Measurements from ENCODE around the gene FYN. TPM values are rescaled to one million over a fixed set of nuclear protein-coding genes. Genes with fewer than 3 reads are reported as not detected.

The FYN gene
- total and polyA plus RNA-seq, 10 of the 15 experiments (the other 5 are each of a cell fraction or from before 2014, with no cell fraction given) = 51.4 to 247 (median 138) TPM

- in situ Hi-C loops (cut with MboI) (loop anchor here (25.0 kb wide), 1 partner anchor 1795 kb away; no protein-coding TSS in a partner anchor), intact Hi-C loops (cut with micrococcal nuclease; ENCODE audit: unreplicated experiment) (loop anchor here (2.0 kb wide), 1 partner anchor 154 kb away; no protein-coding TSS in a partner anchor)
- Histone ChIP-seq H3K4me3 (peak overlapping the region; percentile 47; the same call in 1 of the 2 replicates), H3K36me3 (ENCODE audit: control insufficient read depth in 2 of 2, insufficient read depth in 2 of 2, low read length in 1 of 2) (peaks cover 0 to 12% of the 10 kb centered on the region in 2 experiments; a peak in 2 of 4 replicates), H4K20me1 (ENCODE audit: control insufficient read depth, insufficient read depth) (no peaks in the 10 kb centered on the region), H3K9me3 (replicated peaks; ENCODE audit: control insufficient read depth, insufficient read depth, low read length) (no peaks in the 10 kb centered on the region), H2AFZ (ENCODE audit: control insufficient read depth, low read depth, low read length) (no peak overlapping the region), H3K79me2 (ENCODE audit: control insufficient read depth, insufficient read depth, low read length) (peaks cover 74% of the 10 kb centered on the region), H3K27me3 (replicated peaks in 1 of 2; ENCODE audit: control insufficient read depth in 2 of 2, insufficient read depth in 2 of 2, low read length in 1 of 2) (no peaks in the 10 kb centered on the region), H3K4me1 (ENCODE audit: control insufficient read depth, insufficient read depth, low read length) (peaks cover 81% of the 10 kb centered on the region), H3K9ac (ENCODE audit: control insufficient read depth, insufficient read depth, low read length) (peak overlapping the region; percentile 20; the same call in 1 of the 2 replicates), H3K4me2 (ENCODE audit: control insufficient read depth, insufficient read depth) (peak overlapping the region; percentile 87), H3K27ac (ENCODE audit: control insufficient read depth, insufficient read depth) (peak overlapping the region; percentile 72)
- no TSS peak for BruUV-seq (replicated peaks)
- no peak for FAIRE-seq
- POLR2A ChIA-PET = interaction anchor here (1.2 to 3.5 kb wide), 4 partner anchors 12 to 79 kb away, joined by 3 to 19 read pairs (median 4); no protein-coding TSS in a partner anchor
- RAD21 ChIA-PET (ENCODE audit: unreplicated experiment) = interaction anchor here (0.6 to 3.9 kb wide), 9 partner anchors 18 to 133 kb away, joined by 3 to 58 read pairs (median 10); no protein-coding TSS in a partner anchor
- 92% methylated on average over 9 of the region's 9 CpGs for WGBS (ENCODE audit: insufficient coverage, insufficient replicate concordance, low lambda C conversion rate, missing lambda C conversion rate)
- no peak for DNase-seq (ENCODE audit: low read depth, low spot score)
- CTCF ChIA-PET = interaction anchor here (0.7 to 4.6 kb wide), 6 partner anchors 28 to 158 kb away, joined by 3 to 36 read pairs (median 8); partner anchors contain the start of gene FYN
- SMC1A ChIA-PET (ENCODE audit: uncharacterized antibody, unreplicated experiment) = interaction anchor here (1.0 to 8.2 kb wide), 9 partner anchors 9 to 89 kb away, joined by 3 to 92 read pairs (median 24); no protein-coding TSS in a partner anchor
- TF ChIP-seq ZNF207 (IDR thresholded peaks at IDR 0.05; ENCODE audit: borderline replicate concordance) (no peak), NFYA (IDR thresholded peaks at IDR 0.05; ENCODE audit: borderline replicate concordance, low read depth, low read length) (no peak), SMC3 (IDR thresholded peaks at IDR 0.05; ENCODE audit: borderline replicate concordance, low read length) (no peak), STAT1 (conservative IDR thresholded peaks at IDR 0.05) (no peak), RB1 (IDR thresholded peaks at IDR 0.05; ENCODE audit: borderline replicate concordance) (no peak), JUNB (IDR thresholded peaks at IDR 0.05) (no peak), SREBF1 (IDR thresholded peaks at IDR 0.05; ENCODE audit: low read length) (no peak), PKNOX1 (IDR thresholded peaks at IDR 0.05) (no peak), ETV6 (conservative IDR thresholded peaks at IDR 0.05 in 1 of 2, IDR thresholded peaks at IDR 0.05 in 1 of 2; ENCODE audit: borderline replicate concordance in 1 of 2, low read depth in 1 of 2) (no peak), SMARCA5 (IDR thresholded peaks at IDR 0.05) (no peak), FOXM1 (IDR thresholded peaks at IDR 0.05; ENCODE audit: low read depth, low read length) (no peak), NR2F1 (conservative IDR thresholded peaks at IDR 0.05) (no peak)
- no peak for ATAC-seq
Measured at GRCh38 chr6:111842271-111842822, 30.9 kb downstream of the FYN start.
